ENCODE data around the gene FEZ2.

FEZ2 gene

GRCh38 chr2:36528274-36528673 is 69.7 kb downstream of the FEZ2 start:
- no peak for DNase-seq

DNA sequence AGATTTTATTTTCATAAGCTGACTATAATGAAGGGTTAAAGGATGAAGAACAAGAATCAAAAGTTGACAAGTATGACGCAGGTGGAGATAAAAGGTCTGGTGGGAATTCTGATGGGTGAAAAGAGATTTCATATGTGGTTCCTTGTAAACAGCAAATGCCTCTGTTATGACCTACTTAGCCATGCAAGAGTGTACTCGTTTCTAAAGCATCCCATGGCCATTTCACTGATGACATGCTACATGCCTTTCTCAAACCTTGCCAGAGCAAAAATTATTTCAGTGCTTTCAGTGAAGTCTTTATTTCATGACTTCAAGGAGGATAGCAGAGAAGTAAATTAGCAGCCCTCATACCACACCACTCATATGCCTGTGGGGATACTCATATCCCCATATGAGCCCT is 71.7 kb downstream of the FEZ2 start:
- DNase-seq: no peak

DNA sequence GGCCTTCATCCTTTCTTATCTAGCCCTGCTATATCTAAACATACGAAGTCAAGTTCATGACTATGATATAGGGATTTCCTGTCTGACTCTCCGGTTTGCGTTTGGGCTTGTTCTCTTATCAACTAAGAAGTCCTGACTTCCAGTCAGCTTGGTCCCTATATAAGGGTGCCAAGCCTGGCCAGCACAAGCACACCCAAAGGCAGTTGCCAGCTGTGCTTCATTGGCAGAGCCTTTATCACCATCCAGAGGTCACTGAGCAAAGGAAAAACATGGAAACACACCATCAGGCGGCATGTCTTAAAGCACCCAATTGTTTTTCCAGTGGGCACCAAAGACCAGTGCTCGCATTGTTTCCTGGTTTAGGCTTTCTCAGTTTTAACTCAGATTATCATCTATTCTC is 72.7 kb downstream of the FEZ2 start:
- no peak for DNase-seq

DNA sequence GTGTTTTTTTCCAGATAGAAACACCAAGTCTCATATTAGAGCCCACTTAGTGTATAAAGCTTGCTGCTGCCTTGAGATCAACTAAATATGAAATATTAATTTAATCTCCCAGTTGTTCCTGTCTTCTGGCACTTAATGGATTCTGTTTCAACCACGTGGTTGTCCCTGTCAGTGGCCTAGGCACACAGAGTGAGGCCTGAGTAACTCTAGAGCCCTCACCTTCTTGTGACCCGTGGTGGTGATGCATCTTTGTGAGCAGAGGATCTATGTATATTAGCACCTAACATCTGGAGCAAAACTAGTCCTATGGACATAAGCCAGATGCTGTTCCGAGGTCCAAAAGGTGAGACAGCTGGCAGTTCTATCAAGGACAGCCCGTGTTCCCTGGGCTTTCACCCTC is 74.8 kb downstream of the FEZ2 start:
- no peak for DNase-seq

DNA sequence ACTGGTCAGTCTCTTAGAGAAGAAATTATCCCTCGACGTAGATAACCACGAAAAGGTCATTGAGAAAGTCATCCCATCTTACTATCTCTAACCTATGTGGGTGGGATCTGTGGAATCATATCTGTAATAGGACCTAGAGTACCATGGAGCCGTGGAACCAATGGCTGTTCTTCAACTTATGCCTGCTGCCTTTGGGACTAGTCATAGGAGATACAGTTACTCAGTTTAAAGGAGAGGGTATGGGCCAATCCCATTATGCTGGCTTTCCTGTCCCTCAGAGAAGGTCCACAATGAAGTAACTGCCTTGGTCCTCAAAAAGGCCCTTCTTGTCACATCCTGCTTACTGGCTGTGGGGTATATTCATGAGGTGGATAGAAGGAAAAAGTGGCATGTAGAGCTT is 77.5 kb downstream of the FEZ2 start:
- DNase-seq: no peak

- DNase-seq: no peak
Observed at GRCh38 chr2:36516136-36516870, 81.7 kb downstream of the FEZ2 start.

GRCh38 chr2:36515538-36515937 is 82.4 kb downstream of the FEZ2 start:
- DNase-seq: no peak

DNA sequence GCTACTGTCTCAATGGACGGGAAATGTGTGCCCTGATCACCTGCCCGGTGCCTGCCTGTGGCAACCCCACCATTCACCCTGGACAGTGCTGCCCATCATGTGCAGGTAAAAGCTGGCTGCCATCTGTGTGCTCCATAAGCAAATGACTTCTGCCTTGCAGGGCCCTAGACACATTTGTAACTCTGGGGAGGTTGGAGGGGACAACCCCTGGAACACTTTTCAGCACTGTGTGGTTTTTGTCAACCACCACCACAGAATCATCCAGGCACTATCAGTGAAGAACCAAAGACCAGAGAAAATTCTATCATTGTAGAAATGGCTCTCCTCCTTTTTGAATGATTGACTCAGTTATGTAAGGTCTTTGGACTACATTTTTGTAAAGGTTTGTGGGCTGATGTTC is 84.3 kb downstream of the FEZ2 start:
- DNase-seq: no peak

GRCh38 chr2:36512705-36513104 is 85.3 kb downstream of the FEZ2 start:
- DNase-seq: no peak

DNA sequence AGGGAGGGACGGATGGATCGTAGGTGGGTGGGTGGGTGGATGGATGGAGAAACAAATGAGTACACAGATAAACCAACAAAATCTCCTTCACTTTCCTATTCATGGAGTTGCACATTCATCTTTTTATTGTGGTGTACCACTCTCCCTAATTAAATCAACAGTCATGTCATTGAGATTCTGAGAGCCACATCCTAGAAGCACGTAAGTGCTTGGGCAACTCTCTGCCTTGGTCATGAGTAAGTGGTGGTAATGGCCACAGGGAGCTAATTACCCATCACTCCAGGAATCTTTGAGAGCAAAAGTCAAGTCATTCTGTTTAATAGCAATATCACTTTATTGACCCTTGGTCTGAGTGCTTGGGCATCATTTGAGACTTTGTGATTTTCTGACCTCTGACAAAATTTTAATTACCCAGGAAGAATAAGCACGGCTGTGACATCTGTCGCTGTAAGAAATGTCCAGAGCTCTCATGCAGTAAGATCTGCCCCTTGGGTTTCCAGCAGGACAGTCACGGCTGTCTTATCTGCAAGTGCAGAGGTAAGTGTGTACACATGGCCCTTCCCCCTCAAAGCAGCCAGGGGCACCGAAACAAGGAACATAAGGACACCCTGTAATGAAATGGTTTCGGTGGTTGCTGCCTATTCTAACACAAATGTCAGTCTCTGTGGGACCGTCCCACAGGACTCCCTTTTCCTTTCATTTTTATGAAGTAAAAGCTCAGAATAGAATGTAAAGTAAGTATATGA is 85.9 kb downstream of the FEZ2 start:
- no peak for DNase-seq

DNA sequence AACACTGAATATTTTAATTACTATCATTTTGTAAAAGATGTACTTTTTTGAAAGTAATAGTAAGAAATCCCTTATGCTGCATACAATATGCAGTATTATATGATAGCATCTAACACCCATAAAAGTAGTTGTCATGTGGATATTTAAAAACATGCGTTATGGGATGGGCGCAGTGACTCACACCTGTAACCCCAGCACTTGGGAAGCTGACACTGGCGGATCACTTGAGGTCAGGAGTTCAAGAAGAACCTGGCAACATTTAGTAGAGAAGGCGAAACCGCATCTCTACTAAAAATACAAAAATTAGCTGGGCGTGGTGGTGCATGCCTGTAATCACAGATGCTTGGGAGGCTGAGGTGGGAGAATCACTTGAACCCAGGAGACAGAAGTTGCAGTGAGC is 88.9 kb downstream of the FEZ2 start:
- no peak for DNase-seq

DNA sequence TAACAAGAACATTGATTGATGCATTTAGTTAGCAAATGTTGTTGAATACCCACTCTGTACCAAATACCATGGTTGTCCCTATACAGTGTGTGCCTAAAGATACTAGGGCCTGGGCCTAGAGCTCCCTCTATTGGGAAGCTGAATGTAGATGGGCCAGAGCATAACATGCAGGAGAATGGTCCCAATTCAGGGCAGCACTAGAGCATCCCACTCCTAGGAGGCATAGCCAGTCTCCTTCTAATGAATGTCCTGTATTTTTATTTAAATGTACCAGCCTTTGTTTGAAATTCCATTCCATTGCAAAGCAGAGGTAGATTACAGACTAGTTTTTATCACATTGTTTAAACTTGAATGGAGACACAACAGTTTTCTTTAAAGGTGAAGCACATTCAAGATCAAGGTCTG is 90.6 kb downstream of the FEZ2 start:
- DNase-seq: peak; percentile 39

All from stimulated activated CD8-positive, alpha-beta memory T cell treated with anti-CD3 and anti-CD28 coated beads, Interleukin-4, amount 100 ng/mL, for 48 hours (primary cell).